ENCODE data around the gene ADNP.
A peak's percentile ranks its signal among the peaks of the same experiment; 100 is the strongest.

ADNP gene

DNA sequence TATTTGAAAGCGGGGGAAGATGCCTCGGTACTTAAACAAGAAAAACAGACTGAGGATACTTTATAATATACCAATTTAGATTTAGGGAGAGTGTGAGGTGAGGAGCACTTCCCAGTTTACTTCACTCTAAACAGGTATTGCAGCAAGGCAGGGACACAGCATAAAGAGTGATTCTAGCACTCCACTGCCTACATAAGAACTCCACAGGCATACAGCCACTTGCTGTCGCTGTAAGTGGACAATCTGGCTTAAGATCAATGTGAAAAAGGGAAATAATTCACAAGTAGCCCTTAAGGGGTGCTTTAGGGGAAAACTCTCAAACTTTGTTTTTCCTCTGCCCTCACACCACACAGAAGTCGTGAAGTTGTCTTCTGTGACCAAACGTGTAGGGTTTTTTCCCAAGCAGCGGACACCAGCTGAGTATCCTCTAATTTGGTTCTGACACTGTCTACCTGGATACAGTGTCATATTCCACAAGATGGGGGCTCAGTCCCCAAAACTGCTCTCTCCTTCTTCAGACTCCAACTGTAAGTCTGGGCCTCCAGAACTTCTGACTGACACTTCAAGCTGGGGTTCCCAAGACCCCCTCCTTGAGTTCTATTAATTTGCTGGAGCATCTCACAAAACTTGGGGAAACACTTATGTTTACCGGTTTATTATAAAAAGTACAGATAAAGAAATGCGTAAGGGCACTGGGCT, 9.3 kb downstream of the ADNP start:
- Mint-ChIP-seq H3K9me3 (no peaks in the 10 kb centered on the region), H3K4me3 (no peak overlapping the region), H3K27me3 (ENCODE audit: low read depth) (no peaks in the 10 kb centered on the region), H3K27ac (no peak overlapping the region), H3K4me1 (peaks cover 67% of the 10 kb centered on the region), H3K36me3 (ENCODE audit: low read depth) (peaks cover 50% of the 10 kb centered on the region)
- no peak for TF ChIP-seq CTCF (IDR thresholded peaks at IDR 0.05; ENCODE audit: unreplicated experiment in 3 of 3)

- H3K4me1 Mint-ChIP-seq = peaks cover 69% of the 10 kb centered on the region
- H3K4me3 Mint-ChIP-seq = no peak overlapping the region
- H3K9me3 Mint-ChIP-seq = no peaks in the 10 kb centered on the region
- peaks cover 44% of the 10 kb centered on the region for H3K36me3 Mint-ChIP-seq (ENCODE audit: low read depth)
- no peak for TF ChIP-seq CTCF (IDR thresholded peaks at IDR 0.05; ENCODE audit: unreplicated experiment in 3 of 3)
- no peaks in the 10 kb centered on the region for H3K27me3 Mint-ChIP-seq (ENCODE audit: low read depth)
- no peak overlapping the region for H3K27ac Mint-ChIP-seq
These were observed 10.2 kb downstream of the ADNP start for GRCh38 chr20:50920997-50921396.

DNA sequence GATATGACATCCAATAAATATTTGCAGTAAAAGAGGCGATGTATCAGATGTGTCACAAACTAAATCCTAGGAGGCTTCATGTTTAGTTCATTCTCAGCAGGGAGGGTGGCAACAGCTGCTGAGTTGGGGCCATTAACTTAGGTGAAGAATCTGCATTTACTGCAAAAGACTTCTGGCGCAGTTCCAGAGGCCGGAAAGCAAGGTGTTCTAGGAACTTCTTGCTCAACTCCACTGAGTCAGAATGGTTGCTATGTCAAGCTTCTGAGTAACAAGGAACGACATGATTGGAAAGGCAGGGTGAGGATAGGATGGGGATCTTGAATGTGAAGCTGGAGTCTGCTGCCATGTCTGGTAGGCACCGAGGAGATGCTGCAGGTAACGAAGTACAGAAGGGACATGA, 11.7 kb downstream of the ADNP start:
- no peak for TF ChIP-seq CTCF (IDR thresholded peaks at IDR 0.05; ENCODE audit: unreplicated experiment in 3 of 3)
- Mint-ChIP-seq H3K36me3 (ENCODE audit: low read depth) (peaks cover 32% of the 10 kb centered on the region), H3K27me3 (ENCODE audit: low read depth) (no peaks in the 10 kb centered on the region), H3K9me3 (no peaks in the 10 kb centered on the region), H3K4me1 (peaks cover 69% of the 10 kb centered on the region), H3K27ac (peak overlapping the region in 2 of 3 experiments; percentile 30 to 72), H3K4me3 (no peak overlapping the region)

GRCh38 chr20:50918403-50918802, 12.8 kb downstream of the ADNP start:
- H3K27me3 Mint-ChIP-seq (ENCODE audit: low read depth) = no peaks in the 10 kb centered on the region
- H3K4me3 Mint-ChIP-seq = no peak overlapping the region
- TF ChIP-seq CTCF (IDR thresholded peaks at IDR 0.05; ENCODE audit: unreplicated experiment in 3 of 3) = no peak
- H3K4me1 Mint-ChIP-seq = peaks cover 75% of the 10 kb centered on the region
- H3K36me3 Mint-ChIP-seq (ENCODE audit: low read depth) = peaks cover 37% of the 10 kb centered on the region
- no peaks in the 10 kb centered on the region for H3K9me3 Mint-ChIP-seq
- H3K27ac Mint-ChIP-seq = peak overlapping the region; percentile 16 to 53 (median 31)

- H3K27me3 Mint-ChIP-seq (ENCODE audit: low read depth) = no peaks in the 10 kb centered on the region
- H3K9me3 Mint-ChIP-seq = no peaks in the 10 kb centered on the region
- peaks cover 68% of the 10 kb centered on the region for H3K4me1 Mint-ChIP-seq
- H3K27ac Mint-ChIP-seq = peak overlapping the region; percentile 17 to 79 (median 32)
- peaks cover 37% of the 10 kb centered on the region for H3K36me3 Mint-ChIP-seq (ENCODE audit: low read depth)
- TF ChIP-seq CTCF (IDR thresholded peaks at IDR 0.05; ENCODE audit: unreplicated experiment in 3 of 3) = no peak
- H3K4me3 Mint-ChIP-seq = no peak overlapping the region
These were observed 14.3 kb downstream of the ADNP start for GRCh38 chr20:50916934-50917333.

DNA sequence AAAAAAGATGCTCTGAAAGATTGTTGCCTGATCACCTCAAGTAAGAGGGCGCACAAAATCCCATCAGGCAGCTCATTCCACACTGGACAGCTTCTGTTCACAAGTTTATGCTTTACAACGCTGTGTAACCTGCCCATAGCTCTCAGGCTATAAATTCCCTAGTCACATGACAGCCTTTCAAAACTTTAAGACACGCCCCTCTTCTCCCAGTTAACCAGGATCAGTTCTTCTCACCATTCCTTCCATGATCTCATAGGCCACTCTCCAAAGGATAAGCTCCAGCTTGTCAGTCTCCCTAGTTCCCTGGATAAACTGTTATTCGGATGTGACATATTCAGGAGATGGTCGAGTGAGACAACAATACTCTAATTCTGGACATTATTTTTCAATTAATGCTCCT, 15.0 kb downstream of the ADNP start:
- Mint-ChIP-seq H3K36me3 (ENCODE audit: low read depth) (peaks cover 42% of the 10 kb centered on the region), H3K9me3 (no peaks in the 10 kb centered on the region)
- no peak for TF ChIP-seq CTCF (IDR thresholded peaks at IDR 0.05; ENCODE audit: unreplicated experiment in 3 of 3)

More for the DNA sequence above, 15.0 kb downstream of the ADNP start:
- no peaks in the 10 kb centered on the region for H3K27me3 Mint-ChIP-seq (ENCODE audit: low read depth)
- no peak overlapping the region for H3K4me3 Mint-ChIP-seq
- peaks cover 68% of the 10 kb centered on the region for H3K4me1 Mint-ChIP-seq
- peak overlapping the region; percentile 4 to 67 (median 32) for H3K27ac Mint-ChIP-seq
